Ascending aorta (tissue), 2 donors: ENCODE results near the gene ASIC4. TPM values are rescaled to one million over a fixed set of nuclear protein-coding genes. Genes with fewer than 3 reads are reported as not detected.

Experiments
- DNase-seq, 2 donors: peaks; one replicate each; pipeline ENCODE4 v3.0.0-alpha.2; 2019; ENCODE audit warnings: low spot score in 2 of 2
- H3K27ac ChIP-seq, 2 donors: fragments of 200-600 bp; sonication (generic); one replicate each; pipeline ENCODE4 v1.5.1; 2016 to 2017; ENCODE audit warnings: mild to moderate bottlenecking in 1 of 2
- H3K27me3 ChIP-seq: fragments of 200-600 bp; sonication (generic); one replicate; pipeline ENCODE4 v1.5.1; 2017
- H3K36me3 ChIP-seq, 2 donors: fragments of 200-600 bp; sonication (generic); one replicate each; pipeline ENCODE4 v1.5.1; 2016
- H3K4me1 ChIP-seq, 2 donors: fragments of 200-600 bp; sonication (generic); one replicate each; pipeline ENCODE4 v1.5.1; 2016 to 2017; ENCODE audit warnings: mild to moderate bottlenecking in 1 of 2
- H3K4me3 ChIP-seq, 2 donors: fragments of 200-600 bp; sonication (generic); one replicate each; pipeline ENCODE4 v1.5.1; 2016 to 2017; ENCODE audit warnings: mild to moderate bottlenecking in 1 of 2
- H3K9me3 ChIP-seq, 2 donors: fragments of 200-600 bp; sonication (generic); one replicate each; pipeline ENCODE4 v1.5.1; 2016
- CTCF ChIP-seq, 3 experiments: fragments of 200-600 bp in 2 of 3; fragments of 450-650 bp in 1 of 3; sonication (generic) in 2 of 3; IDR thresholded peaks; one replicate each; pipeline ENCODE4 v1.5.1; 2016 to 2019; ENCODE audit warnings: antibody characterized with exemption in 3 of 3, mild to moderate bottlenecking in 1 of 3, moderate library complexity in 1 of 3
- intact Hi-C: fragments of 100-400 bp; cut with DNase I; formaldehyde crosslinking; loops from one replicate; pipeline ENCODE4 v1.15.1; 2023
- total RNA-seq: library from RNA; depleted of rRNA; stranded (reverse); fragments of >200 nt; gene quantifications from one replicate; pipeline ENCODE4 v1.1.0, GENCODE V29; 2016

The ASIC4 gene
- total RNA-seq, 1 donor from 2014 or later = not detected

GRCh38 chr2:219510512-219511135, 3.7 kb upstream of the ASIC4 start:
- Histone ChIP-seq H3K36me3 (peaks cover 12 to 13% of the 10 kb centered on the region in 2 donors), H3K9me3 (no peaks in the 10 kb centered on the region), H3K4me1 (peaks cover 5 to 25% of the 10 kb centered on the region in 2 donors), H3K27ac (no peak overlapping the region), H3K4me3 (peak overlapping the region in 1 of 2 donors; percentile 63), H3K27me3 (peaks cover 27% of the 10 kb centered on the region)
- no peak for TF ChIP-seq CTCF (IDR thresholded peaks at IDR 0.05)
- intact Hi-C loops = no loop called here
- DNase-seq = no peak

- peaks cover 27% of the 10 kb centered on the region for H3K27me3 ChIP-seq
- no peaks in the 10 kb centered on the region for H3K9me3 ChIP-seq
- peaks cover 1% of the 10 kb centered on the region in 2 donors for H3K36me3 ChIP-seq
- no peak overlapping the region for H3K27ac ChIP-seq
- peaks cover 5 to 25% of the 10 kb centered on the region in 2 donors for H3K4me1 ChIP-seq
- no peak overlapping the region for H3K4me3 ChIP-seq
- no peak for TF ChIP-seq CTCF (IDR thresholded peaks at IDR 0.05)
- intact Hi-C loops = no loop called here
- no peak for DNase-seq
Measured at GRCh38 chr2:219511547-219512325, 2.5 kb upstream of the ASIC4 start.

GRCh38 chr2:219512524-219513216, 1.6 kb upstream of the ASIC4 start:
- H3K4me1 ChIP-seq = peaks cover 5 to 25% of the 10 kb centered on the region in 2 donors
- no peak overlapping the region for H3K4me3 ChIP-seq
- H3K9me3 ChIP-seq = no peaks in the 10 kb centered on the region
- peaks cover 27% of the 10 kb centered on the region for H3K27me3 ChIP-seq
- TF ChIP-seq CTCF (IDR thresholded peaks at IDR 0.05) = no peak
- H3K27ac ChIP-seq = no peak overlapping the region
- intact Hi-C loops = no loop called here
- no peak for DNase-seq
- no peaks in the 10 kb centered on the region for H3K36me3 ChIP-seq

- no peak for TF ChIP-seq CTCF (IDR thresholded peaks at IDR 0.05)
- no peak for DNase-seq
- Histone ChIP-seq H3K4me1 (peaks cover 4 to 21% of the 10 kb centered on the region in 2 donors), H3K27me3 (peaks cover 27% of the 10 kb centered on the region), H3K9me3 (no peaks in the 10 kb centered on the region), H3K4me3 (no peak overlapping the region), H3K27ac (no peak overlapping the region), H3K36me3 (no peaks in the 10 kb centered on the region)
- intact Hi-C loops = no loop called here
Measured at GRCh38 chr2:219513787-219514186, 495 bp upstream of the ASIC4 start.

GRCh38 chr2:219514836-219515235, 554 bp downstream of the ASIC4 start:
- peaks cover 0 to 11% of the 10 kb centered on the region in 2 donors for H3K4me1 ChIP-seq
- DNase-seq = no peak
- no peak for TF ChIP-seq CTCF (IDR thresholded peaks at IDR 0.05)
- H3K36me3 ChIP-seq = no peaks in the 10 kb centered on the region
- no peak overlapping the region for H3K27ac ChIP-seq
- H3K27me3 ChIP-seq = peaks cover 27% of the 10 kb centered on the region
- no peak overlapping the region for H3K4me3 ChIP-seq
- intact Hi-C loops = no loop called here
- no peaks in the 10 kb centered on the region for H3K9me3 ChIP-seq
